Keratinocyte (primary cell): ENCODE data around the gene RBM39. TPM values are rescaled to one million over a fixed set of nuclear protein-coding genes. Genes with fewer than 3 reads are reported as not detected.

Source experiments
- DNase-seq: peaks from one replicate; pipeline ENCODE4 v3.0.0-alpha.2; 2011; ENCODE audit warnings: low read depth, missing footprints, low spot score
- FAIRE-seq: peaks from 2 replicates; lab custom pipeline; 2011; peaks lifted over from hg19 to GRCh38; lab: Jason Lieb, UNC
- H2AFZ ChIP-seq: 2 replicates; pipeline ENCODE4 v1.6.0; 2012; ENCODE audit warnings: low read length, control low read depth, inconsistent platforms; ENCODE audit not compliant: control insufficient read depth
- H3K27ac ChIP-seq: 2 replicates; pipeline ENCODE4 v1.5.1; 2011; ENCODE audit warnings: low read length; ENCODE audit not compliant: control insufficient read depth, insufficient read depth
- H3K27me3 ChIP-seq: 3 replicates; pipeline ENCODE4 v1.6.0; 2011; ENCODE audit warnings: low read length; ENCODE audit not compliant: control insufficient read depth, insufficient read depth; ENCODE audit errors: extremely low read depth
- H3K36me3 ChIP-seq, 2 experiments: 2 replicates in 1 of 2; 3 replicates in 1 of 2; pipeline ENCODE4 v1.5.1; 2011; ENCODE audit warnings: low read length in 2 of 2, mild to moderate bottlenecking in 1 of 2; ENCODE audit not compliant: control insufficient read depth in 2 of 2, insufficient read depth in 2 of 2; ENCODE audit errors: extremely low read depth in 1 of 2
- H3K4me1 ChIP-seq: 3 replicates; pipeline ENCODE4 v1.5.1; 2011; ENCODE audit warnings: low read length; ENCODE audit not compliant: control insufficient read depth, insufficient read depth; ENCODE audit errors: extremely low read depth
- H3K4me2 ChIP-seq: 3 replicates; pipeline ENCODE4 v1.6.0; 2011; ENCODE audit warnings: low read depth, low read length; ENCODE audit not compliant: control insufficient read depth, insufficient read depth; ENCODE audit errors: extremely low read depth
- H3K4me3 ChIP-seq, 3 experiments: fragments of 200-600 bp in 1 of 3; sonication (generic) in 1 of 3; 2 replicates in 2 of 3; 3 replicates in 1 of 3; pipeline ENCODE4 v1.5.1; 2011 to 2016; ENCODE audit warnings: low read length in 3 of 3, mild to moderate bottlenecking in 3 of 3, control low read depth in 2 of 3, inconsistent platforms in 1 of 3, low read depth in 1 of 3, mixed read lengths in 1 of 3, mixed run types in 1 of 3, moderate library complexity in 1 of 3; ENCODE audit not compliant: control insufficient read depth in 2 of 3, insufficient read depth in 2 of 3; ENCODE audit errors: extremely low read depth in 1 of 3
- H3K79me2 ChIP-seq: 2 replicates; pipeline ENCODE4 v1.6.0; 2012; ENCODE audit warnings: low read length; ENCODE audit not compliant: control insufficient read depth, insufficient read depth
- H3K9ac ChIP-seq: 3 replicates; pipeline ENCODE4 v1.6.0; 2011; ENCODE audit warnings: low read length; ENCODE audit not compliant: control insufficient read depth, insufficient read depth; ENCODE audit errors: extremely low read depth
- H3K9me1 ChIP-seq: 3 replicates; pipeline ENCODE4 v1.6.0; 2011; ENCODE audit warnings: low read length; ENCODE audit not compliant: control insufficient read depth, insufficient read depth; ENCODE audit errors: extremely low read depth
- H3K9me3 ChIP-seq: 2 replicates; pipeline ENCODE4 v1.5.1; 2012; ENCODE audit warnings: low read depth, low read length; ENCODE audit not compliant: control insufficient read depth
- H4K20me1 ChIP-seq: 3 replicates; pipeline ENCODE4 v1.6.0; 2011; ENCODE audit warnings: low read length; ENCODE audit not compliant: control insufficient read depth, insufficient read depth; ENCODE audit errors: extremely low read depth
- EZH2 ChIP-seq: IDR thresholded peaks from one replicate; pipeline ENCODE4 v1.6.1; 2012; ENCODE audit warnings: inconsistent platforms, mild to moderate bottlenecking, low read length, moderate library complexity
- dilution Hi-C: fragments of 300-500 bp; cut with MboI; formaldehyde crosslinking; loops from one replicate; pipeline ENCODE4 v1.7.0; 2020; ENCODE audit warnings: low sequenced_read_pairs; ENCODE audit not compliant: extremely low pct_ligation_motif_present
- polyA plus RNA-seq, 5 experiments: library from polyadenylated mRNA; depleted of rRNA in 3 of 5; stranded (reverse) in 3 of 5; stranded (forward) in 1 of 5; unstranded in 1 of 5; fragments of >200 nt; gene quantifications; 1 replicate in 1 of 5; 2 replicates in 3 of 5; 3 replicates in 1 of 5; pipeline versions ENCODE4 v1.2.1 to v1.2.3, GENCODE V29; 2011 to 2012; ENCODE audit warnings: missing spikeins in 2 of 5, low read depth in 1 of 5, low replicate concordance in 1 of 5
- TF ChIP-seq, protein P1 (sequence below), 3 experiments: IDR thresholded peaks in 1 of 3; conservative IDR thresholded peaks in 1 of 3; optimal IDR thresholded peaks in 1 of 3; 2 replicates in 2 of 3; 3 replicates in 1 of 3; pipeline versions ENCODE3 to v1.5.1; 2011; ENCODE audit warnings: low read length in 3 of 3, mild to moderate bottlenecking in 3 of 3, moderate library complexity in 2 of 3, control low read depth in 1 of 3, inconsistent platforms in 1 of 3; ENCODE audit not compliant: insufficient read depth in 2 of 3; ENCODE audit errors: extremely low read depth in 1 of 3

Gene RBM39
- polyA plus RNA-seq, 1 donor (not counting 4 experiments of a cell fraction or from before 2014, with no cell fraction given) = 146 TPM

DNA sequence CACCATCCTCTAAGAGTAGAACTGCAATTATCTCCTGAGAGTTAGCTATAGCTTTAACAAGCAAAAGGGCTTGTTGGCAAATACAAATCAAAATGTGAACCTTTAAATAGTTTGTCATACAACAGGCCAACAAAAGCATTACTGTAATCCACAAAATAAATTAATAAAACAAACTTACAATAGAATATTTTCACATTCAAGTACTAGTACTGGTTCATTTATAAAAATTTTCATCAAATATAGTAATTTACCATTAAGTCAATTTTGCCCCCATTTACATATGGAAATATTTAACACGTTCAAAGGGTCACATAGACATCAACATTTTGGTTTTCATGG, 9.4 kb downstream of the RBM39 start:
- peaks cover 98% of the 10 kb centered on the region for H3K79me2 ChIP-seq
- H2AFZ ChIP-seq = no peak overlapping the region
- peaks cover 30 to 44% of the 10 kb centered on the region in 2 experiments for H3K36me3 ChIP-seq
- no peaks in the 10 kb centered on the region for H3K9me3 ChIP-seq
- H3K4me2 ChIP-seq = no peak overlapping the region
- no peak overlapping the region for H3K27ac ChIP-seq
- no peak overlapping the region for H3K4me3 ChIP-seq
- H3K4me1 ChIP-seq = peaks cover 7% of the 10 kb centered on the region
- H3K27me3 ChIP-seq = no peaks in the 10 kb centered on the region
- no peak for DNase-seq
- no peak for FAIRE-seq
- dilution Hi-C loops = no loop called here
- peaks cover 2% of the 10 kb centered on the region for H3K9me1 ChIP-seq
- no peak overlapping the region for H3K9ac ChIP-seq
- TF ChIP-seq EZH2 = no peak
- TF ChIP-seq, protein P1, sequence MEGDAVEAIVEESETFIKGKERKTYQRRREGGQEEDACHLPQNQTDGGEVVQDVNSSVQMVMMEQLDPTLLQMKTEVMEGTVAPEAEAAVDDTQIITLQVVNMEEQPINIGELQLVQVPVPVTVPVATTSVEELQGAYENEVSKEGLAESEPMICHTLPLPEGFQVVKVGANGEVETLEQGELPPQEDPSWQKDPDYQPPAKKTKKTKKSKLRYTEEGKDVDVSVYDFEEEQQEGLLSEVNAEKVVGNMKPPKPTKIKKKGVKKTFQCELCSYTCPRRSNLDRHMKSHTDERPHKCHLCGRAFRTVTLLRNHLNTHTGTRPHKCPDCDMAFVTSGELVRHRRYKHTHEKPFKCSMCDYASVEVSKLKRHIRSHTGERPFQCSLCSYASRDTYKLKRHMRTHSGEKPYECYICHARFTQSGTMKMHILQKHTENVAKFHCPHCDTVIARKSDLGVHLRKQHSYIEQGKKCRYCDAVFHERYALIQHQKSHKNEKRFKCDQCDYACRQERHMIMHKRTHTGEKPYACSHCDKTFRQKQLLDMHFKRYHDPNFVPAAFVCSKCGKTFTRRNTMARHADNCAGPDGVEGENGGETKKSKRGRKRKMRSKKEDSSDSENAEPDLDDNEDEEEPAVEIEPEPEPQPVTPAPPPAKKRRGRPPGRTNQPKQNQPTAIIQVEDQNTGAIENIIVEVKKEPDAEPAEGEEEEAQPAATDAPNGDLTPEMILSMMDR (optimal IDR thresholded peaks at IDR 0.05 in 1 of 3, IDR thresholded peaks at IDR 0.05 in 1 of 3, conservative IDR thresholded peaks at IDR 0.05 in 1 of 3; ENCODE audit: extremely low read depth in 1 of 3, insufficient read depth in 2 of 3, low read length in 3 of 3) = no peak
- H4K20me1 ChIP-seq = peaks cover 66% of the 10 kb centered on the region

DNA sequence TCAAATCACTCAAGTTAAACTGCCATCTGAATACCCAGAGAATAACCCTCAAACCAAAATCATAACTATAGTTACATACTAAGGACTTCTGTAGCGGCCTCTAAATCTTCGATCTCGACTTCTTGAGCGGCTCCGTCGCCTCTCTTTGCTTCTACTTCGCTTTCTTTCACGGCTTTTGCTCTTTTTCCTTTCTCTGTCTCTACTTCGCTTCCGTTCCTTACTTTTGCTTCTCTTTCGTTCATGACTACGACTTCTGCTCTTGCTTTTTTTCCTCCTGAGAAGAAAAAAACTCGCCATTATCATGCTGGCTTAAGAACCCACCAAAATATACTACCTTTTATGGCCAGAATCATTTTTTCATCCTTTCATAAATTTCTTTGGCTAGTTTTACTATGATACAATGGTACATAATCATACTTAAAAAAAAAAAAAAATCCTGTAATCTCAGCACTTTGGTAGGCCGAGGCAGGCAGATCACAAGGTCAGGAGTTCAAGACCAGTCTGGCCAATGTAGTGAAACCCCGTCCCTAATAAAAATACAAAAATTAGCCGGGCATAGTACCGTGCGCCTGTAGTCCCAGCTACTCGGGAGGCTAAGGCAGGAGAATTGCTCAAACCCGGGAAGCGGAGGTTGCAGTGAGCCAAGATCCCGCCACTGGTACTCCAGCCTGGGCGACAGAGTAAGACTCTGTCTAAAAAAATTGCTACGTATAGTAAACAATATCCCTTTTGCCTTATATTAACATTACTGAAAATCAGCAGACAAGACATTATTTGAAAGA, 10.0 kb downstream of the RBM39 start:
- Histone ChIP-seq H3K9me1 (peaks cover 2% of the 10 kb centered on the region), H3K9me3 (no peaks in the 10 kb centered on the region), H3K36me3 (peaks cover 30 to 48% of the 10 kb centered on the region in 2 experiments), H3K4me1 (peaks cover 7% of the 10 kb centered on the region), H3K4me2 (no peak overlapping the region), H3K79me2 (peaks cover 96% of the 10 kb centered on the region), H2AFZ (no peak overlapping the region), H3K9ac (no peak overlapping the region), H3K4me3 (no peak overlapping the region), H4K20me1 (peaks cover 67% of the 10 kb centered on the region), H3K27me3 (no peaks in the 10 kb centered on the region), H3K27ac (no peak overlapping the region)
- dilution Hi-C loops = no loop called here
- TF ChIP-seq EZH2 = no peak
- TF ChIP-seq, protein P1 (optimal IDR thresholded peaks at IDR 0.05 in 1 of 3, IDR thresholded peaks at IDR 0.05 in 1 of 3, conservative IDR thresholded peaks at IDR 0.05 in 1 of 3; ENCODE audit: extremely low read depth in 1 of 3, insufficient read depth in 2 of 3, low read length in 3 of 3) = no peak
- FAIRE-seq = no peak
- no peak for DNase-seq
